B cell (primary cell): ENCODE data around the gene TRIM40.

ENCODE experiments used
- CTCF ChIP-seq: fragments of 200-600 bp; IDR thresholded peaks from one replicate; pipeline ENCODE4 v1.8.0; 2022; ENCODE audit warnings: antibody characterized with exemption, mild to moderate bottlenecking
- EZH2 ChIP-seq: IDR thresholded peaks from 2 replicates; pipeline ENCODE4 v1.6.1; 2012; ENCODE audit warnings: borderline replicate concordance, low read depth, mild to moderate bottlenecking, moderate library complexity, low read length; ENCODE audit not compliant: insufficient read depth, poor library complexity, severe bottlenecking

DNA sequence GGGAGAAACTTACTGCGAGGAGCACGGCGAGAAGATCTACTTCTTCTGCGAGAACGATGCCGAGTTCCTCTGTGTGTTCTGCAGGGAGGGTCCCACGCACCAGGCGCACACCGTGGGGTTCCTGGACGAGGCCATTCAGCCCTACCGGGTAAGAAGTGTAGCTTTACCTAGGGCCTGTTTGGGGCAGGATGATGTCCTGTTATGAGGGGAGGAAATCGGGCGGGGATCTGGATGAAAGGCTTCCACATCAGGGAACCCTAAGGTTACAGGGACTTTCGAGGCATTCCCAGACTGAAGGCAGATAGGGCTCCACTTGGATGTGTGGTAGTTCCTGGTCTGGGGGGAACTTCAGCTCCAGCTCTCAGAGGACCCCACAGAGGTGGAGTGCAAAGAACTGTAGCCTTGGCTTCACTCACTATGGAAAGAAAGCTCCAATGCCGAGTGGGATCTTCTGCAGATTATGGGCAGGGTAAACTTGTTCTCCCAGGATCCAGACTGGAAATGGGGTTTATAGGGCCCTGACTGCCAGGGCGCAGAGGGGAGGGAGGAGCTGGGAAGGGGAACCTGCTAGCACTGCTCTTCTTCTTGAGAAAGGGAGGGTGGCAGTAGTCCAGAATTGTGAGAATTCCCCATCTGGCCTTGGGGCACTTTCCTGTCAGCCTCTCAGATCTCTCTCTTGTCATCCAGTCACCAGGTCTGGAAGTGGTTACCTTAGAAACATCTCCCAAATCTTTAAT lies 28.1 kb downstream of the TRIM40 start:
- TF ChIP-seq CTCF (no peak), EZH2 (no peak)
